ENCODE data around the gene TJP2. TPM values are rescaled to one million over a fixed set of nuclear protein-coding genes. Genes with fewer than 3 reads are reported as not detected.
A peak's percentile ranks its signal among the peaks of the same experiment; 100 is the strongest.

Gene TJP2
- total and polyA plus RNA-seq, 10 of the 15 experiments (the other 5 are each of a cell fraction or from before 2014, with no cell fraction given), result 6.4 to 59.9 (median 29.7) TPM

DNA sequence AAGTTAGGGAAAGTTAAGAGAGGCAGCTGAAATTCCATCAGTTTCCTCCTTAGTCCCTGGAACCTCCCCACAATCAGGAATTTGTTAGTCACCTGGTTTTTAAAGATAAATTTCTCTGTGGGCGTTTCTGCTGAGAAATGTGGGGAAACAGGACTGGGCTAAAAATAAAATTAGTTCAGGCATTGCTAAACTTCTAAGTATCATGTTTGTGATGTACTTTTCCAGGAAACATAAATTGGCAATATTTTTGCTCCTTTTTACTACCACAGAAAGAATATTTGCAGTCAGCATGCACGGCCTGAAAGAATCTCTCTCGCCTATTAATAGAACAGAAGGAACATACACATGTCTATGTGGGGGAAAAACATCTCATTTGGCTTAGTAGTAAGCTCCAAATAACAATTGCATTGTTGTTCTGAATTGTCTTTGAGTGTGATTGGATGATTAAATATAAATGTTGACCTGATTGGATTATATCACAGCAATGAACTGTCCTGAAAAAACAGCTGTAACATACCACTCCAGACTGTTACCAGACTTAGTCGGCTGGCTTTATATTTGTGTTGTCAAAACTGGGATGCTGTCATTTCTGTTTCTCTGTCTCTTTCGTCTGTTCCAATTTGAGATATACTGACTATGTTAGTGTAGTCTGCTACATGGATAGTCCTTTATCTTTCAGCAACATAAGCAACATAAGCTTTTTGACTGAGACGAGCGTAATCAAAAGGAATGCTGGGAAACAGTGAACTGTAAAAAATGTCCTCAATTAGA is 12.9 kb downstream of the TJP2 start:
- peak; percentile 47 for FAIRE-seq
- Histone ChIP-seq H2AFZ (ENCODE audit: control insufficient read depth, low read depth, low read length) (no peak overlapping the region), H3K4me3 (no peak overlapping the region), H3K36me3 (ENCODE audit: control insufficient read depth in 2 of 2, insufficient read depth in 2 of 2, low read length in 1 of 2) (no peaks in the 10 kb centered on the region; a peak in 2 of 4 replicates), H3K27me3 (replicated peaks in 1 of 2; ENCODE audit: control insufficient read depth in 2 of 2, insufficient read depth in 2 of 2, low read length in 1 of 2) (no peaks in the 10 kb centered on the region), H3K27ac (ENCODE audit: control insufficient read depth, insufficient read depth) (no peak overlapping the region), H3K9me3 (replicated peaks; ENCODE audit: control insufficient read depth, insufficient read depth, low read length) (no peaks in the 10 kb centered on the region), H4K20me1 (ENCODE audit: control insufficient read depth, insufficient read depth) (peaks cover 2% of the 10 kb centered on the region), H3K4me1 (ENCODE audit: control insufficient read depth, insufficient read depth, low read length) (peaks cover 20% of the 10 kb centered on the region), H3K4me2 (ENCODE audit: control insufficient read depth, insufficient read depth) (no peak overlapping the region), H3K79me2 (ENCODE audit: control insufficient read depth, insufficient read depth, low read length) (peaks cover 24% of the 10 kb centered on the region), H3K9ac (ENCODE audit: control insufficient read depth, insufficient read depth, low read length) (no peak overlapping the region)
- ChIA-PET SMC1A (ENCODE audit: uncharacterized antibody, unreplicated experiment) (interaction anchor here (0.6 to 3.8 kb wide), 8 partner anchors 9 to 153 kb away, joined by 3 to 22 read pairs (median 4); partner anchors contain the start of gene TJP2), RAD21 (ENCODE audit: unreplicated experiment) (interaction anchor here (1.4 to 2.1 kb wide), 4 partner anchors 8 to 11 kb away, joined by 3 to 7 read pairs (median 6); no protein-coding TSS in a partner anchor), POLR2A (interaction anchor here (1.1 to 1.6 kb wide), 2 partner anchors 9 to 12 kb away, joined by 3 to 4 read pairs; no protein-coding TSS in a partner anchor), CTCF (interaction anchor here (1.2 to 5.8 kb wide), 4 partner anchors 9 to 132 kb away, joined by 3 to 34 read pairs (median 10); no protein-coding TSS in a partner anchor)
- DNase-seq (ENCODE audit: low read depth, low spot score), result no peak
- BruUV-seq (replicated peaks), result TSS peak; percentile 2
- 60% methylated on average over 7 of the region's 7 CpGs for WGBS (ENCODE audit: insufficient coverage, insufficient replicate concordance, low lambda C conversion rate, missing lambda C conversion rate)
- ATAC-seq, result no peak
- in situ Hi-C loops (cut with MboI), result no loop called here
- intact Hi-C loops (cut with micrococcal nuclease; ENCODE audit: unreplicated experiment), result no loop called here
- TF ChIP-seq ESRRA (IDR thresholded peaks at IDR 0.05; ENCODE audit: low read length), result no peak
- TF ChIP-seq, protein P1, sequence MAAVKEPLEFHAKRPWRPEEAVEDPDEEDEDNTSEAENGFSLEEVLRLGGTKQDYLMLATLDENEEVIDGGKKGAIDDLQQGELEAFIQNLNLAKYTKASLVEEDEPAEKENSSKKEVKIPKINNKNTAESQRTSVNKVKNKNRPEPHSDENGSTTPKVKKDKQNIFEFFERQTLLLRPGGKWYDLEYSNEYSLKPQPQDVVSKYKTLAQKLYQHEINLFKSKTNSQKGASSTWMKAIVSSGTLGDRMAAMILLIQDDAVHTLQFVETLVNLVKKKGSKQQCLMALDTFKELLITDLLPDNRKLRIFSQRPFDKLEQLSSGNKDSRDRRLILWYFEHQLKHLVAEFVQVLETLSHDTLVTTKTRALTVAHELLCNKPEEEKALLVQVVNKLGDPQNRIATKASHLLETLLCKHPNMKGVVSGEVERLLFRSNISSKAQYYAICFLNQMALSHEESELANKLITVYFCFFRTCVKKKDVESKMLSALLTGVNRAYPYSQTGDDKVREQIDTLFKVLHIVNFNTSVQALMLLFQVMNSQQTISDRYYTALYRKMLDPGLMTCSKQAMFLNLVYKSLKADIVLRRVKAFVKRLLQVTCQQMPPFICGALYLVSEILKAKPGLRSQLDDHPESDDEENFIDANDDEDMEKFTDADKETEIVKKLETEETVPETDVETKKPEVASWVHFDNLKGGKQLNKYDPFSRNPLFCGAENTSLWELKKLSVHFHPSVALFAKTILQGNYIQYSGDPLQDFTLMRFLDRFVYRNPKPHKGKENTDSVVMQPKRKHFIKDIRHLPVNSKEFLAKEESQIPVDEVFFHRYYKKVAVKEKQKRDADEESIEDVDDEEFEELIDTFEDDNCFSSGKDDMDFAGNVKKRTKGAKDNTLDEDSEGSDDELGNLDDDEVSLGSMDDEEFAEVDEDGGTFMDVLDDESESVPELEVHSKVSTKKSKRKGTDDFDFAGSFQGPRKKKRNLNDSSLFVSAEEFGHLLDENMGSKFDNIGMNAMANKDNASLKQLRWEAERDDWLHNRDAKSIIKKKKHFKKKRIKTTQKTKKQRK (IDR thresholded peaks at IDR 0.05; ENCODE audit: low read depth, low read length), result no peak
- TF ChIP-seq USF2 (IDR thresholded peaks at IDR 0.05; ENCODE audit: borderline replicate concordance, low read depth, low read length), result no peak
- TF ChIP-seq TCF3 (IDR thresholded peaks at IDR 0.05; ENCODE audit: borderline replicate concordance, insufficient read depth, low read depth, low read length), result no peak
- TF ChIP-seq, protein P2, sequence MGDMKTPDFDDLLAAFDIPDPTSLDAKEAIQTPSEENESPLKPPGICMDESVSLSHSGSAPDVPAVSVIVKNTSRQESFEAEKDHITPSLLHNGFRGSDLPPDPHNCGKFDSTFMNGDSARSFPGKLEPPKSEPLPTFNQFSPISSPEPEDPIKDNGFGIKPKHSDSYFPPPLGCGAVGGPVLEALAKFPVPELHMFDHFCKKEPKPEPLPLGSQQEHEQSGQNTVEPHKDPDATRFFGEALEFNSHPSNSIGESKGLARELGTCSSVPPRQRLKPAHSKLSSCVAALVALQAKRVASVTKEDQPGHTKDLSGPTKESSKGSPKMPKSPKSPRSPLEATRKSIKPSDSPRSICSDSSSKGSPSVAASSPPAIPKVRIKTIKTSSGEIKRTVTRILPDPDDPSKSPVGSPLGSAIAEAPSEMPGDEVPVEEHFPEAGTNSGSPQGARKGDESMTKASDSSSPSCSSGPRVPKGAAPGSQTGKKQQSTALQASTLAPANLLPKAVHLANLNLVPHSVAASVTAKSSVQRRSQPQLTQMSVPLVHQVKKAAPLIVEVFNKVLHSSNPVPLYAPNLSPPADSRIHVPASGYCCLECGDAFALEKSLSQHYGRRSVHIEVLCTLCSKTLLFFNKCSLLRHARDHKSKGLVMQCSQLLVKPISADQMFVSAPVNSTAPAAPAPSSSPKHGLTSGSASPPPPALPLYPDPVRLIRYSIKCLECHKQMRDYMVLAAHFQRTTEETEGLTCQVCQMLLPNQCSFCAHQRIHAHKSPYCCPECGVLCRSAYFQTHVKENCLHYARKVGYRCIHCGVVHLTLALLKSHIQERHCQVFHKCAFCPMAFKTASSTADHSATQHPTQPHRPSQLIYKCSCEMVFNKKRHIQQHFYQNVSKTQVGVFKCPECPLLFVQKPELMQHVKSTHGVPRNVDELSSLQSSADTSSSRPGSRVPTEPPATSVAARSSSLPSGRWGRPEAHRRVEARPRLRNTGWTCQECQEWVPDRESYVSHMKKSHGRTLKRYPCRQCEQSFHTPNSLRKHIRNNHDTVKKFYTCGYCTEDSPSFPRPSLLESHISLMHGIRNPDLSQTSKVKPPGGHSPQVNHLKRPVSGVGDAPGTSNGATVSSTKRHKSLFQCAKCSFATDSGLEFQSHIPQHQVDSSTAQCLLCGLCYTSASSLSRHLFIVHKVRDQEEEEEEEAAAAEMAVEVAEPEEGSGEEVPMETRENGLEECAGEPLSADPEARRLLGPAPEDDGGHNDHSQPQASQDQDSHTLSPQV (IDR thresholded peaks at IDR 0.05), result no peak
- TF ChIP-seq RB1 (IDR thresholded peaks at IDR 0.05; ENCODE audit: borderline replicate concordance), result no peak
- TF ChIP-seq, protein P3, sequence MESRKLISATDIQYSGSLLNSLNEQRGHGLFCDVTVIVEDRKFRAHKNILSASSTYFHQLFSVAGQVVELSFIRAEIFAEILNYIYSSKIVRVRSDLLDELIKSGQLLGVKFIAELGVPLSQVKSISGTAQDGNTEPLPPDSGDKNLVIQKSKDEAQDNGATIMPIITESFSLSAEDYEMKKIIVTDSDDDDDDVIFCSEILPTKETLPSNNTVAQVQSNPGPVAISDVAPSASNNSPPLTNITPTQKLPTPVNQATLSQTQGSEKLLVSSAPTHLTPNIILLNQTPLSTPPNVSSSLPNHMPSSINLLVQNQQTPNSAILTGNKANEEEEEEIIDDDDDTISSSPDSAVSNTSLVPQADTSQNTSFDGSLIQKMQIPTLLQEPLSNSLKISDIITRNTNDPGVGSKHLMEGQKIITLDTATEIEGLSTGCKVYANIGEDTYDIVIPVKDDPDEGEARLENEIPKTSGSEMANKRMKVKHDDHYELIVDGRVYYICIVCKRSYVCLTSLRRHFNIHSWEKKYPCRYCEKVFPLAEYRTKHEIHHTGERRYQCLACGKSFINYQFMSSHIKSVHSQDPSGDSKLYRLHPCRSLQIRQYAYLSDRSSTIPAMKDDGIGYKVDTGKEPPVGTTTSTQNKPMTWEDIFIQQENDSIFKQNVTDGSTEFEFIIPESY (IDR thresholded peaks at IDR 0.05), result no peak
- no peak for TF ChIP-seq JUNB (IDR thresholded peaks at IDR 0.05)
- TF ChIP-seq EGR1 (IDR thresholded peaks at IDR 0.05; ENCODE audit: borderline replicate concordance in 1 of 2, low read depth in 2 of 2, low read length in 2 of 2), result no peak
- TF ChIP-seq FOS (IDR thresholded peaks at IDR 0.05; ENCODE audit: borderline replicate concordance, extremely low read depth, insufficient read length), result no peak
- TF ChIP-seq PAX8 (IDR thresholded peaks at IDR 0.05), result no peak
- TF ChIP-seq SREBF1 (IDR thresholded peaks at IDR 0.05; ENCODE audit: low read length), result no peak

Measured in GM12878 (cell line).